ENCODE results near the gene CACHD1. TPM values are rescaled to one million over a fixed set of nuclear protein-coding genes. Genes with fewer than 3 reads are reported as not detected.

Gene CACHD1
- total RNA-seq, 3 donors from 2014 or later (not counting 1 experiment from before 2014, with no cell fraction given) = not detected

DNA sequence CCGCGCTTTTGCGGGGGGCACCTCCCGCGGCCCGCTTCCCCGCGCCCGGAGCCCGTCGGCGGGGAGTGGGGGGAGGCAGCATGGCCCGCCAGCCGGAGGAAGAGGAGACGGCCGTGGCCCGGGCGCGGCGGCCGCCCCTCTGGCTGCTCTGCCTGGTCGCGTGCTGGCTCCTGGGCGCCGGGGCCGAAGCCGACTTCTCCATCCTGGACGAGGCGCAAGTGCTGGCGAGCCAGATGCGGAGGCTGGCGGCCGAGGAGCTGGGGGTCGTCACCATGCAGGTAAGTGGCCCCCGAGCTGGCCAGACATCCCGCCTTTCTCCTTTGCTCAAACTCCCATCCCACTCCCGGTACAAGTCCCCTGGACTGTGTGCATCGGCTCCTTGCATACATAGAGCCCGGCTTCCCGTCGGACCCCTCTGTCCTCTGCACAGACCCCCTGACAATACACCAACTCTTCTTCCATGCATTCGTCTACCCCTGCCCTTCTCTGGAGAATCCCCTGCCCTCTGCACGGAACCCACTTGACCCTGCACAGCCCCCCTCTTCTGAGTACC lies 812 bp downstream of the CACHD1 start:
- TF ChIP-seq, protein P1, sequence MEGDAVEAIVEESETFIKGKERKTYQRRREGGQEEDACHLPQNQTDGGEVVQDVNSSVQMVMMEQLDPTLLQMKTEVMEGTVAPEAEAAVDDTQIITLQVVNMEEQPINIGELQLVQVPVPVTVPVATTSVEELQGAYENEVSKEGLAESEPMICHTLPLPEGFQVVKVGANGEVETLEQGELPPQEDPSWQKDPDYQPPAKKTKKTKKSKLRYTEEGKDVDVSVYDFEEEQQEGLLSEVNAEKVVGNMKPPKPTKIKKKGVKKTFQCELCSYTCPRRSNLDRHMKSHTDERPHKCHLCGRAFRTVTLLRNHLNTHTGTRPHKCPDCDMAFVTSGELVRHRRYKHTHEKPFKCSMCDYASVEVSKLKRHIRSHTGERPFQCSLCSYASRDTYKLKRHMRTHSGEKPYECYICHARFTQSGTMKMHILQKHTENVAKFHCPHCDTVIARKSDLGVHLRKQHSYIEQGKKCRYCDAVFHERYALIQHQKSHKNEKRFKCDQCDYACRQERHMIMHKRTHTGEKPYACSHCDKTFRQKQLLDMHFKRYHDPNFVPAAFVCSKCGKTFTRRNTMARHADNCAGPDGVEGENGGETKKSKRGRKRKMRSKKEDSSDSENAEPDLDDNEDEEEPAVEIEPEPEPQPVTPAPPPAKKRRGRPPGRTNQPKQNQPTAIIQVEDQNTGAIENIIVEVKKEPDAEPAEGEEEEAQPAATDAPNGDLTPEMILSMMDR (IDR thresholded peaks at IDR 0.05) = no peak
- peak overlapping the region; percentile 58 for H3K4me3 Mint-ChIP-seq
- Histone ChIP-seq H3K27ac (ENCODE audit: low read length) (no peak overlapping the region), H3K9me3 (ENCODE audit: control insufficient read depth, insufficient read depth, low read length) (no peaks in the 10 kb centered on the region), H3K4me3 (ENCODE audit: low read length) (no peak overlapping the region), H3K27me3 (ENCODE audit: control insufficient read depth, insufficient read depth, low read length) (peaks cover 21% of the 10 kb centered on the region), H3K4me1 (ENCODE audit: control insufficient read depth, insufficient read depth, low read length) (peaks cover 14% of the 10 kb centered on the region), H3K36me3 (ENCODE audit: control insufficient read depth, insufficient read depth, low read length) (no peaks in the 10 kb centered on the region)
- no peak overlapping the region for H3K27ac Mint-ChIP-seq
- no peak for DNase-seq
- H3K9me3 Mint-ChIP-seq = no peaks in the 10 kb centered on the region
- intact Hi-C loops (cut with micrococcal nuclease) = no loop called here
- no peaks in the 10 kb centered on the region for H3K36me3 Mint-ChIP-seq
- under 1% methylated on average over 43 of the region's 43 CpGs for WGBS (ENCODE audit: insufficient coverage)
- no peak for ATAC-seq
- peaks cover 10 to 12% of the 10 kb centered on the region in 2 donors for H3K4me1 Mint-ChIP-seq
- peaks cover 51 to 58% of the 10 kb centered on the region in 2 donors for H3K27me3 Mint-ChIP-seq (ENCODE audit: low read depth in 2 of 2)

DNA sequence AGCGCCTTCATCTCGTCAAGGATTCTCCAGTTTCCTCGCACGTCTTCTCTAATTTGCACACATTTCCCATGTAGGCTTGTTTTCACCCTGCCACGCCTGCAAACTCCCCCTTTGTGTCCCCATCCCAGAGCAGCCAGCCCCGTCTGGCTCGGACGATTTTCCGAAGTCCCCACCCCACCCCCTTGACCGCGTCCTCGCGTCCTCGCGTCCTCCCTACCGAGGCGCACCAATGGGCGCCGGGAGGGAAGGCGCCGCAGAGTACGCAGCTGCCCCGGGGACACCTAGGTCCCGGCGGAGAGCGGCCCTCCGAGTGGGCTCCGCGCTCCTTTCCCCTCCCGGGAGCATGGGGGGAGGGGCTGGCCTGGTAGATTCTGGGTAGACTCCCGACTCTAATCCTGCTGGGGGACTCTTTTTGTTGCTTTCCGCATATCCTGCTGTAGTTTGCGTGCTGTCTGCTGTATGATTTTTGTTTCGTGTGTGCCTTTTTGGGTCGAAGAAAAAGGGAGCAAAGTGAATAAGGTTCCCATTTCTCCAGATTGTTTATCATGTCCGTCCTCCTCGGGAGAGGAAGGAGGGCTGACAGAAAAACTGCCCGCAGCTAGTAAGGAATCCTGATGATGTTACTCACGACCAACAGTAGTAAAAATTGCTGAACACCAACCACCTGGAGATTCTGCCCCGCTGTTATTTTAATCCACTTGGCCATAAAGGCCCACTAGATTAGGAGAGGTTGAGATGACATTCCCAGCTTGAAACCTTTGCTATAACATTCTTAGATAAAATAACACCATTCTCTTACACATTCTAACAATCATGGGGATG lies 1.5 kb downstream of the CACHD1 start:
- no peak overlapping the region for H3K4me3 ChIP-seq (ENCODE audit: low read length)
- TF ChIP-seq, protein P1 (IDR thresholded peaks at IDR 0.05) = no peak
- 7% methylated on average over 39 of the region's 40 CpGs for WGBS (ENCODE audit: insufficient coverage)
- Mint-ChIP-seq H3K4me3 (peak overlapping the region; percentile 58), H3K36me3 (no peaks in the 10 kb centered on the region), H3K9me3 (no peaks in the 10 kb centered on the region), H3K27ac (no peak overlapping the region), H3K27me3 (ENCODE audit: low read depth in 2 of 2) (peaks cover 51 to 58% of the 10 kb centered on the region in 2 donors), H3K4me1 (peaks cover 10 to 12% of the 10 kb centered on the region in 2 donors)
- DNase-seq (peak in 1 of 2 donors; percentile 25), ATAC-seq (no peak)
- peaks cover 14% of the 10 kb centered on the region for H3K4me1 ChIP-seq (ENCODE audit: control insufficient read depth, insufficient read depth, low read length)
- H3K27me3 ChIP-seq (ENCODE audit: control insufficient read depth, insufficient read depth, low read length) = peaks cover 21% of the 10 kb centered on the region
- H3K27ac ChIP-seq (ENCODE audit: low read length) = no peak overlapping the region
- no peaks in the 10 kb centered on the region for H3K9me3 ChIP-seq (ENCODE audit: control insufficient read depth, insufficient read depth, low read length)
- no peaks in the 10 kb centered on the region for H3K36me3 ChIP-seq (ENCODE audit: control insufficient read depth, insufficient read depth, low read length)
- intact Hi-C loops (cut with micrococcal nuclease) = no loop called here

DNA sequence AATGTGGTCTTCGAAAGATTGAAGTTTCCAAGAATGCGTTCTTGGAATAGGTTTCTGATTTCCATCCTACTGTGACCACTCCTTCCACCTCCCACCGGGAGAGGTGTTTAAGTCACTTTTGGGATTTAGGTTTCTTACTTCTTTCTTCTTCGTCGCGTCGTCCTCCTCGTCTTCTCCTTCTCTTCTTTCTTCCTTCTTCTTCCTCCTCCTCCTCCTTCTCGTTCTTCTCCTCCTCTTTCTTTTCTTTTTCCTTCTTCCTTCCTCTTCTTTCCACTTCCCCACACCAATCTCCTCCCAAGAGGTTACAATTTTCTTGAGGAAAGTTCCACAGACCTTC lies 2.1 kb downstream of the CACHD1 start:
- H3K36me3 ChIP-seq (ENCODE audit: control insufficient read depth, insufficient read depth, low read length) = no peaks in the 10 kb centered on the region
- intact Hi-C loops (cut with micrococcal nuclease) = no loop called here
- no peak overlapping the region for H3K4me3 ChIP-seq (ENCODE audit: low read length)
- H3K27ac ChIP-seq (ENCODE audit: low read length) = no peak overlapping the region
- H3K27me3 ChIP-seq (ENCODE audit: control insufficient read depth, insufficient read depth, low read length) = peaks cover 21% of the 10 kb centered on the region
- DNase-seq (no peak), ATAC-seq (no peak)
- Mint-ChIP-seq H3K27ac (no peak overlapping the region), H3K4me3 (no peak overlapping the region), H3K27me3 (ENCODE audit: low read depth in 2 of 2) (peaks cover 55 to 56% of the 10 kb centered on the region in 2 donors), H3K36me3 (no peaks in the 10 kb centered on the region), H3K9me3 (no peaks in the 10 kb centered on the region), H3K4me1 (peaks cover 10 to 12% of the 10 kb centered on the region in 2 donors)
- no peaks in the 10 kb centered on the region for H3K9me3 ChIP-seq (ENCODE audit: control insufficient read depth, insufficient read depth, low read length)
- 95% methylated on average over 9 of the region's 9 CpGs for WGBS (ENCODE audit: insufficient coverage)
- peaks cover 14% of the 10 kb centered on the region for H3K4me1 ChIP-seq (ENCODE audit: control insufficient read depth, insufficient read depth, low read length)
- TF ChIP-seq, protein P1 (IDR thresholded peaks at IDR 0.05) = no peak

Data from natural killer cell (primary cell).